NCI-H1417 (cell line): Measurements from ENCODE around the gene PCDHA7.
A peak's percentile ranks its signal among the peaks of the same experiment; 100 is the strongest.
"Not testable (repeated sequence)": the region's sequence is repeated elsewhere in the genome, so short reads cannot be mapped to it uniquely, and the experiment has no call there.

Experiments
- DNase-seq, 3 experiments: peaks; one replicate each; lab custom pipeline; 2025; lab: John Stamatoyannopoulos, UW

The PCDHA7 gene

DNA sequence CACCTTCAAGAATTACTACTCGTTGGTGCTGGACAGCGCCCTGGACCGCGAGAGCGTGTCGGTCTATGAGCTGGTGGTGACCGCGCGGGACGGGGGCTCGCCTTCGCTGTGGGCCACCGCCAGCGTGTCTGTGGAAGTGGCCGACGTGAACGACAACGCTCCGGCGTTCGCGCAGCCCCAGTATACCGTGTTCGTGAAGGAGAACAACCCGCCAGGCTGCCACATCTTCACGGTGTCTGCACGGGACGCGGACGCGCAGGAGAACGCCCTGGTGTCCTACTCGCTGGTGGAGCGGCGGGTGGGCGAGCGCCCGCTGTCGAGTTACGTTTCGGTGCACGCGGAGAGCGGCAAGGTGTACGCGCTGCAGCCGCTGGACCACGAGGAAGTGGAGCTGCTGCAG is 11.1 kb upstream of the PCDHA7 start:
- not testable (repeated sequence) for DNase-seq

DNA sequence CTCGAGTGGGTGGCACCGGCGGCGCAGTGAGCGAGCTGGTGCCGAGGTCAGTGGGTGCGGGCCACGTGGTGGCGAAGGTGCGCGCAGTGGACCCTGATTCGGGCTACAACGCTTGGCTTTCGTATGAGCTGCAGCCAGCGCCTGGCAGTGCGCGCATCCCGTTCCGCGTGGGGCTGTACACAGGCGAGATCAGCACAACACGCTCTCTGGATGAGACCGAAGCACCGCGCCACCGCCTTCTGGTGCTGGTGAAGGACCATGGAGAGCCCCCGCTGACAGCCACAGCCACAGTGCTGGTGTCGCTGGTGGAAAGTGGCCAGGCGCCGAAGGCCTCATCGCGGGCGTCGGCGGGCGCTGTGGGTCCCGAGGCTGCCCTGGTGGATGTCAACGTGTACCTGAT is 10.6 kb upstream of the PCDHA7 start:
- DNase-seq: no peak

DNA sequence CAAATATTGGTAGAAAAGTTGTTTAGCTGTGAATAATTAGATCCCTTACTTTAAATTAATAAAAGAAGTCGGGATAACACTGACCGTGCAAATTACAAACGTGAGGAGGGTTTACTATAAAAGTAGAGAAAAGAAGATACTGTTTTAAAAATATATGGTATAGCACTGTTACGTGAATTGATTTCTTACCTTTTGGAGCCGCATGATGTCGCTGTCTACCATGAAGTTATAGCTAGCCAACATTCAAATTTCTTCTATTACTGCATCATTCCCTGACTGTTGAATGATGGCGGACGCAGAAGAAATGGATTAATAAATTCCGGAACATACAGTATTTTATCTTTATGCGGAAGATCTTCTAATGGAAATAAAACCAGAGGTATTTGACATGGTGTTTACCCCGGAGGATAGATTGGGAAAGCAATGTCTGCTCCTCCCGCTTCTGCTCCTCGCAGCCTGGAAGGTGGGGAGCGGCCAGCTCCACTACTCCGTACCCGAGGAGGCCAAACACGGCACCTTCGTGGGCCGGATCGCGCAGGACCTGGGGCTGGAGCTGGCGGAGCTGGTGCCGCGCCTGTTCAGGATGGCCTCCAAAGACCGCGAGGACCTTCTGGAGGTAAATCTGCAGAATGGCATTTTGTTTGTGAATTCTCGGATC is 6.2 kb upstream of the PCDHA7 start, which contains the start of gene PCDHA6:
Gene PCDHA6 (plus strand): TSS at position 257 of the 658 bp plus-strand sequence. CDS start 132 bp downstream, at position 389.
- DNase-seq: peak; percentile 36 to 88 (median 77)

DNA sequence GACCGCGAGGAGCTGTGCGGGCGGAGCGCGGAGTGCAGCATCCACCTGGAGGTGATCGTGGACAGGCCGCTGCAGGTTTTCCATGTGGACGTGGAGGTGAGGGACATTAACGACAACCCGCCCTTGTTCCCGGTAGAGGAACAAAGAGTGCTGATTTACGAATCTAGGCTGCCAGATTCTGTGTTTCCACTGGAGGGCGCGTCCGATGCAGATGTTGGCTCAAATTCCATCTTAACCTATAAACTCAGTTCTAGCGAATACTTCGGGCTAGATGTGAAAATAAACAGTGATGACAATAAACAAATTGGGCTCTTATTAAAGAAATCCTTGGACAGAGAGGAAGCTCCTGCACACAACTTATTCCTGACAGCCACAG is 5.7 kb upstream of the PCDHA7 start:
- DNase-seq: peak; percentile 29 to 83 (median 60)

DNA sequence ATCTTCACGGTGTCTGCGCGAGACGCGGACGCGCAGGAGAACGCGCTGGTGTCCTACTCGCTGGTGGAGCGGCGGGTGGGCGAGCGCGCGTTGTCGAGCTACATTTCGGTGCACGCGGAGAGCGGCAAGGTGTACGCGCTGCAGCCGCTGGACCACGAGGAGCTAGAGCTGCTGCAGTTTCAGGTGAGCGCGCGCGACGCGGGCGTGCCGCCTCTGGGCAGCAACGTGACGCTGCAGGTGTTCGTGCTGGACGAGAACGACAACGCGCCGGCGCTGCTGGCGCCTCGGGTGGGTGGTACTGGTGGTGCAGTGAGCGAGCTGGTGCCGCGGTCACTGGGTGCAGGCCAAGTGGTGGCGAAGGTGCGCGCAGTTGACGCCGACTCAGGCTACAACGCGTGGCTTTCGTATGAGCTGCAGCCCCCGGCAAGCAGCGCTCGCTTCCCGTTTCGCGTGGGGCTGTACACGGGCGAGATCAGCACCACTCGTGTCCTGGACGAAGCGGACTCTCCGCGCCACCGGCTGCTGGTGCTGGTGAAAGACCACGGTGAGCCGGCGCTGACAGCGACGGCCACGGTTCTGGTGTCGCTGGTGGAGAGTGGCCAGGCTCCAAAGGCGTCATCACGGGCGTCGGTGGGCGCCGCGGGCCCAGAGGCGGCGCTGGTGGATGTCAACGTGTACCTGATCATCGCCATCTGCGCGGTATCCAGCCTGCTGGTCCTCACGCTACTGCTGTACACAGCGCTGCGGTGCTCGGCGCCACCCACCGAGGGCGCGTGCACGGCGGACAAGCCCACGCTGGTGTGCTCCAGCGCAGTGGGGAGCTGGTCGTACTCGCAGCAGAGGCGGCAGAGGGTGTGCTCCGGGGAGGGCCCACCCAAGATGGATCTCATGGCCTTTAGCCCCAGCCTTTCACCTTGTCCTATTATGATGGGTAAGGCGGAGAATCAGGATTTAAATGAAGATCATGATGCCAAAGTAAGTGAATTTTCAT is 4.3 kb upstream of the PCDHA7 start:
- not testable (repeated sequence) for DNase-seq

DNA sequence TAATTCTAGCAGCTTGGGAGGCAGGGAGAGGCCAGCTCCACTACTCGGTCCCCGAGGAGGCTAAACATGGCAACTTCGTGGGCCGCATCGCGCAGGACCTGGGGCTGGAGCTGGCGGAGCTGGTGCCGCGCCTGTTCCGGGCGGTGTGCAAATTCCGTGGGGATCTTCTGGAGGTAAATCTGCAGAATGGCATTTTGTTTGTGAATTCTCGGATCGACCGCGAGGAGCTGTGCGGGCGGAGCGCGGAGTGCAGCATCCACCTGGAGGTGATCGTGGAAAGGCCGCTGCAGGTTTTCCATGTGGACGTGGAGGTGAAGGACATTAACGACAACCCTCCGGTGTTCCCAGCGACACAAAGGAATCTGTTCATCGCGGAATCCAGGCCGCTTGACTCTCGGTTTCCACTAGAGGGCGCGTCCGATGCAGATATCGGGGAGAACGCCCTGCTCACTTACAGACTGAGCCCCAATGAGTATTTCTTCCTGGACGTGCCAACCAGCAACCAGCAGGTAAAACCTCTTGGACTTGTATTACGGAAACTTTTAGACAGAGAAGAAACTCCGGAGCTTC is 455 bp downstream of the PCDHA7 start:
- DNase-seq: not testable (repeated sequence)

DNA sequence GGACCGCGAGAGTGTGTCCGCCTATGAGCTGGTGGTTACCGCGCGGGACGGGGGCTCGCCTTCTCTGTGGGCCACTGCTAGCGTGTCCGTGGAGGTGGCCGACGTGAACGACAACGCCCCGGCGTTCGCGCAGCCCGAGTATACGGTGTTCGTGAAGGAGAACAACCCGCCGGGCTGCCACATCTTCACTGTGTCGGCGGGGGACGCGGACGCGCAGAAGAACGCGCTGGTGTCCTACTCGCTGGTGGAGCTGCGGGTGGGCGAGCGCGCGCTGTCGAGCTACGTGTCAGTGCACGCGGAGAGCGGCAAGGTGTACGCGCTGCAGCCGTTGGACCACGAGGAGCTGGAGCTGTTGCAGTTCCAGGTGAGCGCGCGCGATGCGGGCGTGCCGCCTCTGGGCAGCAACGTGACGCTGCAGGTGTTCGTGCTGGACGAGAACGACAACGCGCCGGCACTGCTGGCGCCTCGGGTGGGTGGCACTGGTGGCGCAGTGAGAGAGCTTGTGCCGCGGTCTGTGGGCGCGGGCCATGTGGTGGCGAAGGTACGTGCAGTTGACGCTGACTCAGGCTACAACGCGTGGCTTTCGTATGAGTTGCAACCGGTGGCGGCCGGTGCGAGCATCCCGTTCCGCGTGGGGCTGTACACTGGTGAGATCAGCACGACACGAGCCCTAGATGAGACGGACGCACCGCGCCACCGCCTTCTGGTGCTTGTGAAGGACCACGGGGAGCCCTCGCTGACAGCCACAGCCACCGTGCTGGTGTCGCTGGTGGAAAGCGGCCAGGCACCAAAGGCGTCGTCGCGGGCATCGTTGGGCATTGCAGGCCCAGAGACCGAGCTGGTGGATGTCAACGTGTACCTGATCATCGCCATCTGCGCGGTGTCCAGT is 1.8 kb downstream of the PCDHA7 start:
- DNase-seq: no peak

DNA sequence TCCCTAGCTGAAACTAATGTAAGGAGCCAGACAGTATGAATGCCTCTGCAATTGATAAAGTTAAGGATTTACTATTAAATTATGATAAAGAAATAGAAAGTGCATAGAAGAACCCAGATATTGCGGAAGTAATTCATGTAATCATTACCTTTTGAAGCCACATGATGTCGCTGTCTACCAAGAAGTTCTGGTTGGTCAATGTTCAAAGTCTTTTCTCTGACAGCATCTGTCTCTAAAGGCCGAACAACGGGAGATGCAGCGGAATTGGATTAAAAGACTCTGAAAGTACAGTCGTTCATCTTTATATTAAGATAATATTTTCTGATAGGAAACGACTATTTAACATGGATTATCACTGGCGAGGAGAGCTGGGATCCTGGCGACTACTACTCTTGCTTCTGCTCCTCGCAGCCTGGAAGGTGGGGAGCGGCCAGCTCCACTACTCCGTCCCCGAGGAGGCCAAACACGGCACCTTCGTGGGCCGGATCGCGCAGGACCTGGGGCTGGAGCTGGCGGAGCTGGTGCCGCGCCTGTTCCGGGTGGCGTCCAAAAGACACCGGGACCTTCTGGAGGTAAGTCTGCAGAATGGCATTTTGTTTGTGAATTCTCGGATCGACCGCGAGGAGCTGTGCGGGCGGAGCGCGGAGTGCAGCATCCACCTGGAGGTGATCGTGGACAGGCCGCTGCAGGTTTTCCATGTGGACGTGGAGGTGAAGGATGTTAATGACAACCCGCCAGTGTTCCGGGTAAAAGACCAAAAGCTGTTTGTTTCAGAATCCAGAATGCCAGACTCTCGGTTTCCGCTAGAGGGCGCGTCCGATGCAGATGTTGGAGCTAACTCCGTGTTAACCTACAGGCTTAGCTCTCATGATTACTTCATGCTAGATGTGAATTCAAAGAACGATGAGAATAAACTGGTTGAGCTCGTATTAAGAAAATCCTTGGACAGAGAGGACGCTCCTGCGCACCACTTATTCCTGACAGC is 7.2 kb downstream of the PCDHA7 start, which contains the start of gene PCDHA8:
Gene PCDHA8 (plus strand): TSS at position 210 of the 985 bp plus-strand sequence. CDS start 135 bp downstream, at position 345.
- DNase-seq: no peak

DNA sequence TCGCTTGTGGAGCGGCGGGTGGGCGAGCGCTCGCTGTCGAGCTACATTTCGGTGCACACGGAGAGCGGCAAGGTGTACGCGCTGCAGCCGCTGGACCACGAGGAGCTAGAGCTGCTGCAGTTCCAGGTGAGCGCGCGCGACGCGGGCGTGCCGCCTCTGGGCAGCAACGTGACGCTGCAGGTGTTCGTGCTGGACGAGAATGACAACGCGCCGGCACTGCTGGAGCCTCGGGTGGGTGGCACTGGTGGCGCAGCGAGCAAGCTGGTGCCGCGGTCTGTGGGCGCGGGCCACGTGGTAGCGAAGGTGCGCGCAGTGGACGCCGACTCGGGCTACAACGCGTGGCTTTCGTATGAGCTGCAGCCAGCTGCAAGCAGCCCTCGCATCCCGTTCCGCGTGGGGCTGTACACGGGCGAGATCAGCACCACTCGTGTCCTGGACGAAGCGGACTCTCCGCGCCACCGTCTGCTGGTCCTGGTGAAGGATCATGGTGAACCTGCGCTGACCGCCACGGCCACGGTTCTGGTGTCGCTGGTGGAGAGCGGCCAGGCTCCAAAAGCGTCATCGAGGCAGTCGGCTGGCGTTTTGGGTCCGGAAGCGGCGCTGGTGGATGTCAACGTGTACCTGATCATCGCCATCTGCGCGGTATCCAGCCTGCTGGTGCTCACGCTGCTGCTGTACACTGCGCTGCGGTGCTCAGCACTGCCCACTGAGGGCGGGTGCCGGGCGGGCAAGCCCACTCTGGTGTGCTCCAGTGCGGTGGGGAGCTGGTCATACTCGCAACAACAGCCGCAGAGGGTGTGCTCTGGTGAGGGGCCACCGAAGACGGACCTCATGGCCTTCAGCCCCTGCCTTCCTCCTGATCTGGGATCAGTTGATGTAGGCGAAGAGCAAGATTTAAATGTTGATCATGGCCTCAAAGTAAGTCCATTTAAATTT is 9.0 kb downstream of the PCDHA7 start:
- DNase-seq: no peak

DNA sequence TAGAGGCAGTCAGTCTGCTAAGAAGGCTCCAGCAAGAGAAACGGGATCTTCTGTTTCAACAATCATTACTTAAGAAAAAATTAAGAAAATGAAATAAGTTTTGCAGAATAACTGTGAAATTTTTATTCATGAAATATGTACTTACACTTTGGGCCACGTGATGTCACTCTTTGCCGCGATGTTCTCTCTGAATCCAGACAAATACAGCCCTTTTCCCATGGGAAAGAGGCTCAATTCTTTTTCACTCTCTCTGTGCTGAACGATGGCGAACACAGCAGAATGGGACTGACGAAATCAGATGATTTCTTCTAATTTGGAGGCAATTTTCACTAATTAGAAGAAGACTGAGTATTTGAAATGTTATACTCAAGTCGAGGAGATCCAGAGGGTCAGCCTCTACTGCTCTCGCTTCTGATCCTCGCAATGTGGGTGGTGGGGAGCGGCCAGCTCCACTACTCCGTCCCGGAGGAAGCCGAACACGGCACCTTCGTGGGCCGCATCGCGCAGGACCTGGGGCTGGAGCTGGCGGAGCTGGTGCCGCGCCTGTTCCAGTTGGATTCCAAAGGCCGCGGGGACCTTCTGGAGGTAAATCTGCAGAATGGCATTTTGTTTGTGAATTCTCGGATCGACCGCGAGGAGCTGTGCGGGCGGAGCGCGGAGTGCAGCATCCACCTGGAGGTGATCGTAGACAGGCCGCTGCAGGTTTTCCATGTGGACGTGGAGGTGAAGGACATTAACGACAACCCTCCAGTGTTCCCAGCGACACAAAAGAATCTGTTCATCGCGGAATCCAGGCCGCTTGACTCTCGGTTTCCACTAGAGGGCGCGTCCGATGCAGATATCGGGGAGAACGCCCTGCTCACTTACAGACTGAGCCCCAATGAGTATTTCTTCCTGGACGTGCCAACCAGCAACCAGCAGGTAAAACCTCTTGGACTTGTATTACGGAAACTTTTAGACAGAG is 14.4 kb downstream of the PCDHA7 start, which contains the start of gene PCDHA9:
Gene PCDHA9 (plus strand): TSS at position 244 of the 964 bp plus-strand sequence. CDS start 114 bp downstream, at position 358.
- not testable (repeated sequence) for DNase-seq

DNA sequence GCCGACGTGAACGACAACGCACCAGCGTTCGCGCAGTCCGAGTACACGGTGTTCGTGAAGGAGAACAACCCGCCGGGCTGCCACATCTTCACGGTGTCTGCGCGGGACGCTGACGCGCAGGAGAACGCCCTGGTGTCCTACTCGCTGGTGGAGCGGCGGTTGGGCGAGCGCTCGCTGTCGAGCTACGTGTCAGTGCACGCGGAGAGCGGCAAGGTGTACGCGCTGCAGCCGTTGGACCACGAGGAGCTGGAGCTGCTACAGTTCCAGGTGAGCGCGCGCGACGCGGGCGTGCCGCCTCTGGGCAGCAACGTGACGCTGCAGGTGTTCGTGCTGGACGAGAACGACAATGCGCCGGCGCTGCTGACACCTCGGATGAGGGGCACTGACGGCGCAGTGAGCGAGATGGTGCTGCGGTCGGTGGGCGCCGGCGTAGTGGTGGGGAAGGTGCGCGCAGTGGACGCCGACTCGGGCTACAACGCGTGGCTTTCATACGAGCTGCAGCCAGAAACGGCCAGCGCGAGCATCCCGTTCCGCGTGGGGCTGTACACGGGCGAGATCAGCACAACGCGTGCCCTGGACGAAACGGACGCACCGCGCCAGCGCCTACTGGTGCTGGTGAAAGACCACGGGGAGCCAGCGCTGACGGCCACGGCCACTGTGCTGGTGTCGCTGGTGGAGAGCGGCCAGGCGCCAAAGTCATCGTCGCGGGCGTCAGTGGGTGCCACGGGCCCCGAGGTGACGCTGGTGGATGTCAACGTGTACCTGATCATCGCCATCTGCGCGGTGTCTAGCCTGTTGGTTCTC is 16.0 kb downstream of the PCDHA7 start:
- not testable (repeated sequence) for DNase-seq

DNA sequence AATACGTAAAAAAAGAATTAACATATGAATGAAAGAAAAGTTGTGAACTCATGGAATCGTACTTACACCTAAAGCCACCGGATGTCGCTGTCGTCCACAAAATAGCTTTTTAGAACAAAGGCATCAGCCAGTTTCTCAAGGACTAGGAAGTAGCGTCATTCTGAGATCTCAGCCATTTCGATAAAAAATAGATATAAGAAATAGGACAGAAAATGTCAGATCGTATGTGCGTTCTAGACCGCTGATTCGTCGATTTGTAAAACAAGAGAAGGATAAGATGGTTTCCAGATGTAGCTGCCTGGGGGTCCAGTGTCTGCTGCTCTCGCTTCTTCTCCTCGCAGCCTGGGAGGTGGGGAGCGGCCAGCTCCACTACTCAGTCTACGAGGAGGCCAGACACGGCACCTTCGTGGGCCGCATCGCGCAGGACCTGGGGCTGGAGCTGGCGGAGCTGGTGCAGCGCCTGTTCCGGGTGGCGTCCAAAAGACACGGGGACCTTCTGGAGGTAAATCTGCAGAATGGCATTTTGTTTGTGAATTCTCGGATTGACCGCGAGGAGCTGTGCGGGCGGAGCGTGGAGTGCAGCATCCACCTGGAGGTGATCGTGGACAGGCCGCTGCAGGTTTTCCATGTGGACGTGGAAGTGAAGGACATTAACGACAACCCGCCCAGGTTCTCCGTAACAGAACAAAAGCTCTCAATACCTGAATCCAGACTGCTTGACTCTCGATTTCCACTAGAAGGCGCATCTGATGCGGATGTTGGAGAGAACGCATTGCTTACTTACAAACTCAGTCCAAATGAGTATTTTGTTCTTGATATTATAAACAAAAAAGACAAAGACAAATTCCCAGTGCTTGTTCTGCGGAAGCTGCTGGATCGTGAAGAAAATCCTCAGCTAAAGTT is 22.0 kb downstream of the PCDHA7 start, which contains the start of gene PCDHA10:
Gene PCDHA10 (plus strand): TSS at position 126 of the 903 bp plus-strand sequence. CDS start 152 bp downstream, at position 278.
- DNase-seq: peak in 1 of 3 experiments; percentile 87

DNA sequence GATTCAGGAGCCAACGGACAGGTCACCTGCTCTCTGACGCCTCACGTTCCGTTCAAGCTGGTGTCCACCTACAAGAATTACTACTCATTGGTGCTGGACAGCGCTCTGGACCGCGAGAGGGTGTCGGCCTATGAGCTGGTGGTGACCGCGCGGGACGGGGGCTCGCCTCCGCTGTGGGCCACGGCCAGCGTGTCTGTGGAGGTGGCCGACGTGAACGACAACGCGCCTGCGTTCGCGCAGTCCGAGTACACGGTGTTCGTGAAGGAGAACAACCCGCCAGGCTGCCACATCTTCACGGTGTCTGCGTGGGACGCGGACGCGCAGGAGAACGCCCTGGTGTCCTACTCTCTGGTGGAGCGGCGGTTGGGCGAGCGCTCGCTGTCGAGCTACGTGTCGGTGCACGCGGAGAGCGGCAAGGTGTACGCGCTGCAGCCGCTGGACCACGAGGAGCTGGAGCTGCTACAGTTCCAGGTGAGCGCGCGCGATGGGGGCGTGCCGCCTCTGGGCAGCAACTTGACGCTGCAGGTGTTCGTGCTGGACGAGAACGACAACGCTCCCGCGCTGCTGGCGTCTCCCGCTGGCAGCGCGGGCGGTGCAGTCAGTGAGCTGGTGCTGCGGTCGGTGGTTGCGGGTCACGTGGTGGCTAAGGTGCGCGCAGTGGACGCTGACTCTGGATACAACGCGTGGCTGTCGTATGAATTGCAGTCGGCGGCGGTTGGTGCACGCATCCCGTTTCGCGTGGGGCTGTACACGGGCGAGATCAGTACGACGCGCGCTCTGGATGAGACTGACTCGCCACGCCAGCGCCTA is 23.3 kb downstream of the PCDHA7 start:
- DNase-seq: no peak

DNA sequence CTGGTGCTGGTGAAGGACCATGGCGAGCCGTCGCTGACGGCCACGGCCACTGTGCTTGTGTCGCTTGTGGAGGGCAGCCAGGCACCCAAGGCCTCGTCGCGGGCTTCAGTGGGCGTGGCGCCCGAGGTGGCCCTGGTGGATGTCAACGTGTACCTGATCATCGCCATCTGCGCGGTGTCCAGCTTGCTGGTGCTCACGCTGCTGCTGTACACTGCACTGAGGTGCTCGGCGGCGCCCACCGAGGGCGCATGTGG is 23.8 kb downstream of the PCDHA7 start:
- DNase-seq: no peak
